BLaER1 (cell line): Measurements from ENCODE around the gene FAM149A.

ENCODE experiments used
- H3K27ac ChIP-seq: shearing (Covaris generic); formaldehyde crosslinking; 2 replicates; pipeline ENCODE4 v1.8.1; 2022
- H3K27me3 ChIP-seq: shearing (Covaris generic); formaldehyde crosslinking; 2 replicates; pipeline ENCODE4 v1.8.1; 2022
- H3K36me3 ChIP-seq: shearing (Covaris generic); formaldehyde crosslinking; 2 replicates; pipeline ENCODE4 v1.8.1; 2022
- H3K4me1 ChIP-seq: shearing (Covaris generic); formaldehyde crosslinking; 2 replicates; pipeline ENCODE4 v1.8.1; 2022
- H3K4me2 ChIP-seq: shearing (Covaris generic); formaldehyde crosslinking; 2 replicates; pipeline ENCODE4 v1.8.1; 2022
- H3K4me3 ChIP-seq: shearing (Covaris generic); formaldehyde crosslinking; 2 replicates; pipeline ENCODE4 v1.8.1; 2022
- H3K9ac ChIP-seq: shearing (Covaris generic); formaldehyde crosslinking; 2 replicates; pipeline ENCODE4 v1.8.1; 2022
- H3K9me3 ChIP-seq: shearing (Covaris generic); formaldehyde crosslinking; 2 replicates; pipeline ENCODE4 v1.8.1; 2022
- H4K20me1 ChIP-seq: shearing (Covaris generic); formaldehyde crosslinking; 2 replicates; pipeline ENCODE4 v1.8.1; 2022
- Cebpa-rat ChIP-seq: shearing (Covaris generic); IDR thresholded peaks from 2 replicates; pipeline ENCODE4 v1.8.1; 2022

The FAM149A gene

GRCh38 chr4:186217733-186218293, 113.3 kb downstream of the FAM149A start:
- Histone ChIP-seq H3K4me2 (no peak overlapping the region), H3K4me1 (no peaks in the 10 kb centered on the region), H3K9me3 (no peaks in the 10 kb centered on the region), H3K36me3 (no peaks in the 10 kb centered on the region), H3K4me3 (no peak overlapping the region), H3K27ac (no peak overlapping the region), H3K27me3 (no peaks in the 10 kb centered on the region), H3K9ac (no peak overlapping the region), H4K20me1 (no peaks in the 10 kb centered on the region)
- no peak for TF ChIP-seq Cebpa-rat

GRCh38 chr4:186221624-186222023, 117.1 kb downstream of the FAM149A start:
- TF ChIP-seq Cebpa-rat = no peak
- Histone ChIP-seq H3K27me3 (no peaks in the 10 kb centered on the region), H3K4me1 (no peaks in the 10 kb centered on the region)

More at GRCh38 chr4:186221624-186222023, 117.1 kb downstream of the FAM149A start:
- H3K27ac ChIP-seq = no peak overlapping the region
- H3K9me3 ChIP-seq = peaks cover 33% of the 10 kb centered on the region
- H3K4me3 ChIP-seq = no peak overlapping the region
- no peaks in the 10 kb centered on the region for H3K36me3 ChIP-seq
- H4K20me1 ChIP-seq = no peaks in the 10 kb centered on the region
- H3K9ac ChIP-seq = no peak overlapping the region
- no peak overlapping the region for H3K4me2 ChIP-seq
